ENCODE measurements around the gene NUB1.
A peak's percentile ranks its signal among the peaks of the same experiment; 100 is the strongest.

Gene NUB1

GRCh38 chr7:151314401-151314800, 27.2 kb upstream of the NUB1 start:
- no peak for DNase-seq (ENCODE audit: low read depth in 2 of 2)

- DNase-seq (ENCODE audit: low read depth in 2 of 2) = peak; percentile 52 to 66
Measured at GRCh38 chr7:151315038-151315655, 26.5 kb upstream of the NUB1 start.

- DNase-seq (ENCODE audit: low read depth in 2 of 2) = no peak
Measured at GRCh38 chr7:151316896-151317295, 24.7 kb upstream of the NUB1 start.

- DNase-seq (ENCODE audit: low read depth in 2 of 2) = no peak
Measured at GRCh38 chr7:151317936-151318335, 23.7 kb upstream of the NUB1 start.

- DNase-seq (ENCODE audit: low read depth in 2 of 2) = no peak
Measured at GRCh38 chr7:151319189-151319588, 22.4 kb upstream of the NUB1 start.

GRCh38 chr7:151320263-151320845, 21.3 kb upstream of the NUB1 start:
- DNase-seq (ENCODE audit: low read depth in 2 of 2) = no peak

- no peak for DNase-seq (ENCODE audit: low read depth in 2 of 2)
Measured at GRCh38 chr7:151321341-151321740, 20.3 kb upstream of the NUB1 start.

- no peak for DNase-seq (ENCODE audit: low read depth in 2 of 2)
Measured at GRCh38 chr7:151322906-151323305, 18.7 kb upstream of the NUB1 start.

GRCh38 chr7:151327022-151327421, 14.6 kb upstream of the NUB1 start:
- no peak for DNase-seq (ENCODE audit: low read depth in 2 of 2)

- no peak for DNase-seq (ENCODE audit: low read depth in 2 of 2)
Measured at GRCh38 chr7:151327659-151328058, 14.0 kb upstream of the NUB1 start.

GRCh38 chr7:151330181-151330580, 11.4 kb upstream of the NUB1 start:
- DNase-seq (ENCODE audit: low read depth in 2 of 2) = no peak

GRCh38 chr7:151330661-151331060, 11.0 kb upstream of the NUB1 start:
- no peak for DNase-seq (ENCODE audit: low read depth in 2 of 2)

- DNase-seq (ENCODE audit: low read depth in 2 of 2) = no peak
Measured at GRCh38 chr7:151334628-151335027, 7.0 kb upstream of the NUB1 start.

- no peak for DNase-seq (ENCODE audit: low read depth in 2 of 2)
Measured at GRCh38 chr7:151336027-151336708, 5.4 kb upstream of the NUB1 start.

GRCh38 chr7:151337346-151337745, 4.3 kb upstream of the NUB1 start:
- DNase-seq (ENCODE audit: low read depth in 2 of 2) = no peak

GRCh38 chr7:151338809-151339208, 2.8 kb upstream of the NUB1 start:
- DNase-seq (ENCODE audit: low read depth in 2 of 2) = no peak

- no peak for DNase-seq (ENCODE audit: low read depth in 2 of 2)
Measured at GRCh38 chr7:151339651-151340382, 1.8 kb upstream of the NUB1 start.

GRCh38 chr7:151340794-151341356, 737 bp upstream of the NUB1 start:
- no peak for DNase-seq (ENCODE audit: low read depth in 2 of 2)

GRCh38 chr7:151342102-151342646, 562 bp downstream of the NUB1 start:
- no peak for DNase-seq (ENCODE audit: low read depth in 2 of 2)

GRCh38 chr7:151342811-151343210, 1.2 kb downstream of the NUB1 start:
- no peak for DNase-seq (ENCODE audit: low read depth in 2 of 2)

GRCh38 chr7:151343516-151343915, 1.9 kb downstream of the NUB1 start:
- no peak for DNase-seq (ENCODE audit: low read depth in 2 of 2)
